HS-5 (cell line): Measurements from ENCODE around the gene SFXN4.
"Not testable (repeated sequence)": the region's sequence is repeated elsewhere in the genome, so short reads cannot be mapped to it uniquely, and the experiment has no call there.

Experiments used
- DNase-seq: peaks from one replicate; pipeline ENCODE4 v3.0.0-alpha.2; 2012; ENCODE audit warnings: low read depth

SFXN4 gene

DNA sequence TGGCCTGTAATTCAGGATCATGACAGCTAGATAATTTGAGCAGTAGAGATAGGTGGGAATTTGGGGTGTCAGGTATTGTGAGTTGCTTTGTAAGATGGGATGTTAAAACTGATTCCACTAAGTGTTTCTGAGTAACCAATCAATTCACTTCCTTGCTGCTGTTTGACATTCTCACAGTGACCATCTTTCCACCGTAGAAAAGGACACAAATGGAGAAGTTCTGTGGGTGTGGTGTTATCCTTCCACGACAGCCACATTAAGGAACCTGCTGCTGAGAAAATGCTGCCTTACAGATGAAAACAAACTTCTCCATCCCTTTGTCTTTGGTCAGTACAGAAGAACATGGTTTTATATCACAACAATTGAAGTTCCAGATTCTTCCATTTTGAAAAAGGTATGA is 57.7 kb downstream of the SFXN4 start:
- DNase-seq, result not testable (repeated sequence)

DNA sequence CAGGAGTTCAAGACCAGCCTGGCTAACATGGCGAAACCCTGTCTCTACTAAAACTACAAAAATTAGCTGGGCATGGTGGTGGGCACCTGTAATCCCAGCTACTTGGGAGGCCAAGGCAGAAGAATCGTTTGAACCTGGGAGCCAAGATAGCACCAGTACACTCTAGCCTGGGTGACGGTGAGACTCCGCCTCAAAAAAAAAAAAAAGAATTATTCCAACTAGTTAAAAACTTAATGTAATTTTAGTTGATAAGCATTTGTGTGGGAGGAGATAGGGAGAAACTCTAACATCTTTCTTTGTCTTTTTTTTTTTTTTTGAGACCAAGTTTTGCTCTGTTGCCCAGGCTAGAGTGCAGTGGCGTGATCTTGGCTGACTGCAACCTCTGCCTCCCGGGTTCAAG is 58.4 kb downstream of the SFXN4 start:
- not testable (repeated sequence) for DNase-seq

DNA sequence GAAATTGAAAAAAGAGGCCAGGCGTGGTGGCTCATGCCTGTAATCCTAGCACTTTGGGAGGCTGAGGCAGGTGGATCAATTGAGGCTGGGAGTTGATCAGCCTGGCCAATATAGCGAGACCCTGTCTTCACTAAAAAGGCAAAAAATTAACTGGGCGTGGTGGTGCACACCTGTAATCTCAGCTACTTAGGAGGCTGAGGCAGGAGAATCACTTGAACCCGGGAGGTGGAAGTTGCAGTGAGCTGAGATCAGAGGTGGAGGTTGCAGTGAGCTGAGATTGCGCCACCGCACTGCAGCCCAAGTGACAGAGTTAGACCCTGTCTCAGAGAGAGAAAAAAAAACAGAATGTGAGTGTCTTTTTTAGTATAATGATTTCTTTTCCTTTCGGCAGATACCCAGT is 59.6 kb downstream of the SFXN4 start:
- not testable (repeated sequence) for DNase-seq

DNA sequence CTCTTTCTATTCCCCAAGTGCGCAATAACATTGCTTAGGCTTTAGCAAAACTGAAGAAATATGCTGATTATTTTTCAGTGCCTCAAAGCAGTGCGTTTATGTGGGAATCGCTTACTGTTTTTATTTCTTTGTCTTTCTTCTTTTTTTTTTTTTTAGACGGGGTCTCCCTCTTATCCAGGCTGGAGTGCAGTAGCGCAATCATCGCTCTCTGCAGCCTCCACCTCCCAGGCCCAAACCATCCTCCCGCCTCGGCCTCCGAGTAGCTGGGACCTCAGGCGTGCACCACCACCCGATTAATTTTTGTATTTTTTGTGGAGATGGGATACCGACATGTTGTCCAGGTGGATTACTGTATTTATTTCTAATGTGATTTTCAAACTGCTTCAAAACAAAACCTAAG is 60.4 kb downstream of the SFXN4 start:
- DNase-seq, result no peak

DNA sequence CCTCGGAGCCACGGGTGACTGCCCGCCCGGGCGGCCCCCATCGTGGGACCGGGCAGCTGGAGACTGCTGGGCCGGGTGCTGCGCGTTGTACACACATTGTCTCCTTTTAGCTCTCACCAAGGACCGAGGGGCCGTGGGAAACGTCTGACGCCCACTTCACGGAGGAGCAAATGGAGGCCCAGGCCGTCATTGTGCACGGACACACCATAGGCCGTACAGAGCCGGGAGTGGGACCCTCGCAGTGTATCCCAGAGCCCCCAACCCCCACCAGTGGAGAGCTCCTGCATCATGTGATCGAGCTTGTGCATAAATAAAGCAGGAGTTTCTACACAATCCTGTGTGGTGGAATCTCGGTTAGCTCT is 60.9 kb downstream of the SFXN4 start:
- no peak for DNase-seq

DNA sequence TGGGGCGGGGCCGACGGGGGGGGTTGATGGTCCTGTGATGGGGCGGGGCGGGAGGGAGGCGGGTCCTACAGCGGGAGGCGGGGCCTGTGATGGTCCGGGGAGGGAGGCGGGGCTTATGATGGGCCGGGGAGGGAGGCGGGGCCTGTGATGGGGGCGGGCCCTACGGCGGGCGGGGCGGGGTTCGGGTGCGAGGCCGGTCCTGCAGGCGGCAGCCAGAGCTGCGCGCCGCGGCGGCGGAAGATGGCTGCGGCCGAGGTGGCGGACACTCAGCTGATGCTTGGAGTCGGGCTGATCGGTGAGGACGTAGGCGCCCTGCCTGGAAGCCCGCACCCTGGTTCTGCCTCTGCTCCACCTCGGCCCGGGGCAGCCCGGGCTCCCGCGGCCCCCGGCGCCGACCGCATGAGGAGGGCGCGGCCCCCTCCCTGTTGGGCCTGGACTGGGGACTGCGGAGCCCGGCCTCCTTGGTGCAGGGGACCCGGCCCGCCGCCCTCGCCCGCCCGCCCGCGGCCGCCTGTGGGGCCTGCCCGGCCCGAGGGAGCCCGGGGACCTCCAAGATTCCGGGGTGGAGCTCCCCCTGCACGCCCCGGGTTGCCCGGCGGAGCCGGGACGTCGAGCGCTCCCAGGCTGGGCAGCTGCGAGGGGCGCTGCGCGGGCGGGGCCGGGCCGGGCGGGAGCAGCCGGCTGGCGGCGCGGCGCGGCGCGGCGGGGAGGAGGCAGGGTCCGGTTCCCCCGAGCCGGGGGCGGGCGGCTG is 61.4 kb downstream of the SFXN4 start, which contains the start of gene DENND10:
TSS of gene DENND10 (plus strand) at position 211 of the 751 bp plus-strand sequence. CDS start at position 241, 30 bp downstream.
- DNase-seq, result no peak

DNA sequence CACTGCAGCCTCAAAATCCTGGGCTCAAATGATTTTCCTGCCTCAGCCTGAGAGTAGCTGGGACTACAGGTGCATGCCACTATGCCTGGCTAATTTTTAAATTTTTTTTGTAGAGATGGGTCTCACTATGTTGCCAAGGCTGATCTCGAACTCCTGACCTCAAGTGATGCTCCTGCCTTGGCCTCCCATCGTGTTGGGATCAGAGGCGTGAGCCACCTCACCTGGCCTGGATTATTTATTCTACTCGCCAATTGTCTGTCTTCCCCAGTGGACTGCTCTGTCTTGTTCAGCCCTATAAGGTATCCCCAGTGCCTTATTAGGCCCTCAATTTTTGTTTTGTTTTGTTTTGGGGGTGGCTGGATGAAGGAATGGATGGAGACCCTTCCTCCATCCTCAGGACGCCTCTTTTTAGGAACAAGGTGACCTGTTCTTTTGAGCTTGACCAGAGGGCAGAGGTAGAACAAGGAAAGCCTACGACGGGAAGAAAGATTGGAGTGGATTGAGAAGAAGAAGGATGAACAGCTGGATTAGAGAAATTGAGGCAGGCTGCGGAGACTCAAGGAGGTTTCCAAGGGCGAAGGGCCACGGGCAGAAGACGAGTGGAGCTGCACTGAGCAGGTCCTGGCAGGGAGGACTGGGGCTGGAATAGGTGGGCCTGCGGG is 62.1 kb downstream of the SFXN4 start:
- no peak for DNase-seq

DNA sequence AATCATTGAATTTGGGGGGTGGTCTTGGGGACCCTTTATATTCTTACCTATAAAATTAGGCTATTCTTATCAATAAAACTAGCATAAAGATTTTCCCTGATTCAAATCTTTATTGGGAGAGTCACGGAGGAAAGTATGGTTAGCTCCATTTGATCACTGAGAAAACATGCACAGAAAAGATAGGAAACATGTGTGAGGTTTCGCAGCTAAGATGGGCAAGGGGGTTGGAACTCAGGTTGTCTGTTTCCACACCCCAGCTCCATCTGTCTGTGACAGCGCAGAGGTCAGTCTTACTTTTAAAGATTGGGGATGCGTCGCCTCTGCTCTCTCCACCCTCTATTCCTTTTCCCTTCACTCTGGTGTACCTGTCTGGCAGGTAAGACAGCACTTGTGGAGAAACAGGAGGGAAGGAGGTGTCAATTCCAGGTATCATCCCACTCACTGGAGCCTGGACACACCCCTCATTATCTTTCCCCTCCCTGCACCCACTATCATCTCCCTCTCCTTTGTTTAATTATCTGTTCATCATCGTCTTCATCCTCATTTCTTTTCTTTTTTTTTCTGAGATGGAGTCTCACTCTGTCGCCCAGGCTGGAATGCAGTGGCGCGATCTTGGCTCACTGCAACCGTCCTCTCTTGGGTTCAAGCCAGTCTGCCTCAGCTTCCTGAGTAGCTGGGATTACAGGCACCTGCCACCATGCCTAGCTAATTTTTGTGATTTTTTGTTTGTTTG is 64.0 kb downstream of the SFXN4 start:
- no peak for DNase-seq

DNA sequence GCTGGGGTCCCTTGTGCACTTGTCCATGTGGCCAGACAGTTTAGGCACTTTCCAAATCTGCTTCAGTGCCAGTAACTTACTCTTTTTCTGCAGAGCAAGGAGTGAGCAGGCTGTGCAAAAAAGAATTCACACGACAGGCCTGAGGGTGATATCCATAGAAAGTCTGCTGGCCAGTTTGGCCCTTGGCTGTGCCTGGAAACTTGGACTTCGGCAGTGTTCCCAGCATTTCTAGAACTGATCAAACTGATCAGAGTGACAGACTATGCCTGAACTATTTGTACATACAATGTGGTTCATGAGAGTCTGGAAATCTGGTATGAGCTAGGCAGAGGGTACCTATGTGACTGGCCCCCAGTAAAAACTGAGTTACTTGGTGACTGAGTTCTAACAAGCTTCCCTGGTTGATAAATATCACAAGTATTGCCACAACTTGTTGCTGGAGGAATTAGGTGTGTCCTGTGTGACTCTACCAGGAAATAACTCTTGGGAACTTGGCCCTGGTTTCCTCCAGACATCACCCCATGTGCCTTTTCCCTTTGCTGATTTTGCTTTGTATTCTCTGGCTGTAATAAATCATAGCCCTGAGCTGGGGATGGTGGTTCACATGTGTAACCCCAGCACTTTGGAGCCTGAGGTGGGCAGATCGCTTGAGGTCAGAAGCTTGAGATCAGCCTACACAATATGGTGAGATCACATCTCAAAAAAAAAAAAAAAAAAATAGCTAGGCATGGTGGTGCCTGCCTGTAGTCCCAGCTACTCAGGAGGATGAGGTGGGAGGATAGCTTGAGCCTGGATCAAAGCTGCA is 64.9 kb downstream of the SFXN4 start:
- DNase-seq, result no peak

DNA sequence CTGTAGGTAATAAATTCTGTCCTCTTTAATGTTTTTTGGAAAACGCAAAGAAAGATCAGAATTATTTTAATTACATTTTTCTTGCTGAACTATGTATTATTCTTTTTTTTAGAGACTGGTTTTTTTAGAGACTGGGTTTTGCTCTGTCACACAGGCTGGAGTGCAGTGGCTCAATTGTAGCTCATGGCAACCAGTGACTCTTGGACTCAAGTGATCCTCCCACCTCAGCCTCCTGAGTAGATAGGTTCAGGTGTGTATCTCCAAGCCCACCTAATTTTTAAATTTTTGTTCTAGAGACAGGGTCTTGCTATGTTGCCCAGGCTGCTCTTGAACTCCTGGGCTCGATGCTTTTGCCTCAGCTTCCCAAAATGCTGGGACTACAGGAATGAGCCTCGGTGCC is 66.9 kb downstream of the SFXN4 start:
- DNase-seq, result no peak

DNA sequence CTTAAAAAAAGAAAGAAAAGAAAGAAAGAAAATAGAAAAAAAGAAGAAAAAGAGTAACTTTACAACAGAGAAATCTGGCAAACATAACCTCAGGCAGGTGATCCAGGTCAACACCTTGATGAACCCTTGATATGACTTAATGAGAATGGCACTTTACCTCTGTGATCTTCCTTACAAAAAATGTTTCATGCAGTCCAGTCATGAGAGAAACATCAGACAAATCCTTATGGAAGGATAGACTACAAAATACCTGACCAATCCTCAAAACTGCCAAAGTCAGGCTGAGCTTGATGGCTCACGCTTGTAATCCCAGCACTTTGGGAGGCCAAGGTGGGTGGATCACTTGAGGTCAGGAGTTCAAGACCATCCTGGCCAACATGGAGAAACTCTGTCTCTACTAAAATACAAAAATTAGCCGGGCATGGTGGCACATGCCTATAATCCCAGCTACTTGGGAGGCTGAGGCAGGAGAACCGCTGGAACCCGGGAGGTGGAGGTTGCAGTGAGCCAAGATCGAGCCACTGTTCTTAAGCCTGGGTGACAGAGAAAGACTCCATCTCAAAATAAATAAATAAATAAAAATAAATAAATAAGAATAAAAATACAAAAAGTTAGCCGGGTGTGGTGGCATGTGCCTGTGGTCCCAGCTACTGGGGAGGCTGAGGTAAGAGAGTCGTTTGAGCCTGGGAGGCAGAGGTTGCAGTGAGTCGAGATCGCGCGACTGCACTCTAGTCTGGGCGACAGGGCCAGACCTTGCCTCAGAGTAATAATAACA is 68.7 kb downstream of the SFXN4 start:
- not testable (repeated sequence) for DNase-seq

DNA sequence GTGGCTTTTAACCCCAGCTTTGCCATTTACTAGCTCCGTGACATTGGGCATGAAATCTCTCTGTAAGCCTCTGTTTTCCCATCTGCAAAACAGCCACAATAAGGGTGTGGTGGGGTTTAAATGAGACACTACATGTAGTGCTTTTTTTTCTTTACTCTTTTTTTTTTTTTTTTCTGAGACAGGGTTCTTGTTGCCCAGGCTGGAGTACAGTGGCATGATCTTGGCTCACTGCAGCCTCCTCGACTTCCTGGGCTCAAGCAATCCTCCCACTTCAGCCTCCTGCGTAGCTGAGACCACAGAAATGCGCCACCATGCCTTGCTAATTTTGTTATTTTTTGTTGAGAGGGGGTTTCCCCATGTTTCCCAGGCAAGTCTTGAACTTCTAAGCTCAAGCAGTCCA is 69.9 kb downstream of the SFXN4 start:
- DNase-seq, result no peak

DNA sequence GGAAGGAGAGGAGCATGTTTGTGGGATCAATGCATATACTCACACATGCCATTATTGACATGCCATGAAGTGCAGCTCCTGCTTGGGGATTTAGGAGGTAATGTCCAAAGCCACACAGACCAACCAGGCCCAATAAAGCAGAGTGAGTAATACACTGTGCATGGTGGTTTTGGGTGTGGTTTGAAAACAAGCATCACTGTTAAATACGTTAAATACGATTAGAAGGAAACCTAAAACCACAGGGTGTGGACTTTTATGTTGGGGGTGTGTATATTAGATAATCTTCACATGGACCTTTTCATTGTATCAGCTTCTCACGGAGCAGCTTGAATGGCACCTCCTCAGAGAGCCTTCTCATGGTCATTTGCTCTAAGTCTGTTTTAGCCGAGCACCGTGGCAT is 74.5 kb downstream of the SFXN4 start:
- DNase-seq, result peak; percentile 77
